HCT116 (cell line): ENCODE data around the gene TCEAL9.

Experiments used
- POLR2A ChIP-seq: IDR thresholded peaks from 2 replicates; pipeline ENCODE4 v1.7.0; 2011; ENCODE audit warnings: borderline replicate concordance; ENCODE audit not compliant: insufficient read depth, insufficient read length; ENCODE audit errors: extremely low read depth
- POLR2AphosphoS5 ChIP-seq: IDR thresholded peaks from 2 replicates; pipeline ENCODE4 v1.6.1; 2011; ENCODE audit warnings: mild to moderate bottlenecking, low read depth, low read length, moderate library complexity
- SIN3A ChIP-seq: IDR thresholded peaks from 2 replicates; pipeline ENCODE4 v1.6.1; 2012; ENCODE audit warnings: low read depth
- ZNF274 ChIP-seq: fragments of 200-500 bp; sonication (Bioruptor generic); IDR thresholded peaks from 2 replicates; pipeline ENCODE4 v1.6.1; 2014; ENCODE audit warnings: mild to moderate bottlenecking, low read depth, low read length, inconsistent platforms

DNA sequence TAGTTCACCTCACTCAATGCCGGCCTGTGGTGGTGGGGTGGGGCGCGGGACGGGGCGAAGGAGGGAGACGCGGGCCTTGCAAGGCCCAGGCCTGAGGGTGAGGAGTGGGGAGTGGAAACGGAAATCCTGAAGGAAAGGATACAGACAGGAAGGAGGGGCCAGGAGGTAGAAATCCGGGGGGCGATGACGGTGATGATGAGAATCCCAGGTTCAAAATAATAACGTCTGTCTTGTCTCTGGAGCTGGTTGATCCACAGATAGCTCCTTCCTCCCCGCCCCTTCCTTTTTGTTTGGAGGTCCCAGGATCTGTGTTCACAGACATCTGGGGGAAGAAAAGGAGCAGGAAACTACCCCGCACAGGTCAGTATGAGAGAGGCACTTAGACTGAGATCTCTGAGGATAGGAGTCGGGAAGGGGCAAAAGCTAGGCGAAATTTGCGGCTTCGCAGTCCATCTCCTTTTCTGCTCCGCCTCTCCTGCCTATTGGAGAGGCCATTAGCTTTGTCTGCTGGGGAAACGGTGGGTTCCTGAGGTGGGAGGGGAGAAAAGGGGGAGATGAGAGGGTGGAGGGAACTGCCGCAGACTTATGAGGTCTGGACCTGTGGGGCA, 25.5 kb upstream of the TCEAL9 start:
- TF ChIP-seq POLR2AphosphoS5 = no peak
- TF ChIP-seq SIN3A = no peak
- TF ChIP-seq POLR2A = no peak
- TF ChIP-seq ZNF274 = no peak
